GM19467 (cell line): ENCODE results near the gene TSPAN12.
"Not testable (repeated sequence)": the region's sequence is repeated elsewhere in the genome, so short reads cannot be mapped to it uniquely, and the experiment has no call there.

Experiments
- ATAC-seq: cut with Tn5 transposase; IDR thresholded peaks from one replicate; pipeline ENCODE4 v1.9.1; 2021; ENCODE audit warnings: mild to moderate bottlenecking, moderate library complexity; ENCODE audit not compliant: unreplicated experiment

The TSPAN12 gene

GRCh38 chr7:120857588-120858573 is at the start of gene TSPAN12:
Gene TSPAN12 (minus strand): TSS chr7:120858144. CDS start chr7:120856763, 1,381 bp downstream.
- peak; percentile 68 for ATAC-seq

DNA sequence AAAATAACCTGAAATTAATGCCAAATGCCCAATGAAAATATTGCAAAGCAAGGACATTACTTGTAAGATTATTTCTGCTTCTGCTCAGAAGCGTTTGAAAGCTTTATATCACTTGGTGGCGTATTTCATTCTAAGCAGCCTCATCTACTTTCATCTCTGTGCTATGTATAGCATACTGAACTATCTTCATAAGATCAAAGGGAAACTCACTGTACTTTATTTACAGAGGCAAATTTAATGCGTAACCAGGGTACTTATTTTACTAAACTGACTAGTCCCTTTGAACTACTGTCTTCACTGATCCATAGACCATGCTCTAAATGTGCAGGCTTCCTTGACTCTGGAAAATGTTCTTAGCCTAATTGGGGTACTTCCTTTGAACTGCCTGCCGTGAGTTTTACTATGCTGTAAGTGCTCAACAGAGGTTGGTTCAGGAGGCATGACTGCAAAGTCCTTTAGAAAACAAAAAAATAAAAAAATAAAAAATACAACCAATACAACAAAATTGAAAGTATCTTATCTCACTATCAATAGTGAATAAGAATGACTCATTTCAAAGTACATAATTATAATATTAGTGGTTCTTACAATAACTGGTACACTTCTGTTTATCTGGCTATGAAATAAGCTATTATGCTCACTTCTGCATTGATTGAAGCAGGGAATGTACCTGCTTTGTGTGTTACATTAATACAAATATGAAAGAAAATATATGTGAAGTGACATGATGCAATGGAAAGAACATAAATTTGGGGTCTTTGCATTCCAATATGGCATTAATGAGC is 41.0 kb upstream of the TSPAN12 start:
- no peak for ATAC-seq

DNA sequence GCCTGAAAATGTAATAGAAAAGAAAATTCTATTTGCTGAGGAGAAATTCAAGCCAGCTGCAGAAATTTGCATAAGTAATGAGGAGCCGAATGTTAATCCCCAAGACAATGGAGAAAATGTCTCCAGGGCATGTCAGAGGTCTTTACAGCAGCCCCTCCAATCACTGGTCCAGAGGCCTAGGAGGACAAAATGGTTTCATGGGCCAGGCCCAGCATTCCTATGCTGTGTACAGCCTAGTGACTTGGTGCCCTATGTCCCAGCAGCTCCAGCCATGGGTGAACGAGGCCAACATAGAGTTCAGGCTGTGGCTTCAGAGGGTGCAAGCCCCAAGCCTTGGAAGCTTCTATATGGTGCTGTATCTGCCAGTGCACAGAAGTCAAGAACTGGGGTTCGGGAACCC is 37.3 kb upstream of the TSPAN12 start:
- not testable (repeated sequence) for ATAC-seq

DNA sequence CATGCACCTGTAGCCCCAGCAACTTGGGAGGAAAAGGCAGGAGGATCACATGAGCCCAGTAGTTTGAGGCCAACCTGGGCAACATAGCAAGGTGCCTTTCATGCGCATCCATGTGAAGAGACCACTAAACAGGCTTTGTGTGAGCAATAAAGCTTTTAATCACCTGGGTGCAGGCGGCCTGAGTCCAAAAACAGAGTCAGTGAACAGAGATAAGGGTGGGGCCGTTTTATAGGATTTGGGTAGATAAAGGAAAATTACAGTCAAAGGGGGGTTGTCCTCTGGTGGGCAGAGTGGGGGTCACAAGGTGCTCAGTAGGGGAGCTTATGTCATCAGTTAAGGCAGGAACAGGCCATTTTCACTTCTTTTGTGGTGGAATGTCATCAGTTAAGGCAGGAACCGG is 27.7 kb upstream of the TSPAN12 start:
- ATAC-seq = not testable (repeated sequence)

- no peak for ATAC-seq
Observed at GRCh38 chr7:120877701-120878100, 19.8 kb upstream of the TSPAN12 start.

DNA sequence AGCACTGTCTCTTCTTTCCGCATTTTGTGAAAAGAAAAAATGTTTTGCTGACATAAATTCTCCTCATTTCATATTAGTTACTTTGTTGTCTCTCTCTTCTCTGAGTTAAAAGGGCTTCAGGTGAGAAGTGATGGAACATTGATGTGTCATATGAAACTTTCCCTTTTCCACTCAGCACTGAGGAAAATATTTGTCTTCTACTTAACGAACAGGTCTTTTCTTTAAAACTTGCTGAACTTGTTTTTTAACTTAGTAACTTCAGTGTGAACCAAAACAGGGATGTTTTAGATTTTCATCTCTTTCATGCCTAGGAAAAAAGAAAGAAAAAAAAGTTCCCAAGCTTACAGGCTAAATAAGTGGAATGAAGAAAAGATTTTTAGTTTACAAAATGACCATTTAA is 19.0 kb upstream of the TSPAN12 start:
- ATAC-seq = no peak

- no peak for ATAC-seq
Observed at GRCh38 chr7:120874722-120875121, 16.8 kb upstream of the TSPAN12 start.

- ATAC-seq = no peak
Observed at GRCh38 chr7:120874016-120874415, 16.1 kb upstream of the TSPAN12 start.

GRCh38 chr7:120873401-120873800 is 15.5 kb upstream of the TSPAN12 start:
- no peak for ATAC-seq

GRCh38 chr7:120869700-120870099 is 11.8 kb upstream of the TSPAN12 start:
- ATAC-seq = peak; percentile 48

DNA sequence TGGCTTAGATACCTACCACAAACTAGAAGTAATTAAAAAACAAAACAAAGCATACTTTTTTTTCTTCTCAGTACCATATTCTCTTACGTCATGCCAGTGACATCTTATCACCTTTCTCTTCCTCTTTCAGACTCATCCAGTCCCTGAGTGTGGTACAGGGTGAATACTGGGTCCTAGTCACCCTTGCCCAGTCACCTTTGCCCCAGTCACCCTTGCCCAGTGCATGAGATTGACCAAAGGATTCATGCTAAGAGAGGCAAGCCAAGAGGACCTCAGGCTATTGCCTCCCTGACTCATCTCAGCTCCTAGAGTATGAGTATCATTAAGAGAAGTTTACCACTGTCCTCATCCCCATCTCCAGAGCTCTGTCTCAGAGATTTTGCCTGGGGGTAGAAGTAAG is 10.0 kb upstream of the TSPAN12 start:
- ATAC-seq = no peak

DNA sequence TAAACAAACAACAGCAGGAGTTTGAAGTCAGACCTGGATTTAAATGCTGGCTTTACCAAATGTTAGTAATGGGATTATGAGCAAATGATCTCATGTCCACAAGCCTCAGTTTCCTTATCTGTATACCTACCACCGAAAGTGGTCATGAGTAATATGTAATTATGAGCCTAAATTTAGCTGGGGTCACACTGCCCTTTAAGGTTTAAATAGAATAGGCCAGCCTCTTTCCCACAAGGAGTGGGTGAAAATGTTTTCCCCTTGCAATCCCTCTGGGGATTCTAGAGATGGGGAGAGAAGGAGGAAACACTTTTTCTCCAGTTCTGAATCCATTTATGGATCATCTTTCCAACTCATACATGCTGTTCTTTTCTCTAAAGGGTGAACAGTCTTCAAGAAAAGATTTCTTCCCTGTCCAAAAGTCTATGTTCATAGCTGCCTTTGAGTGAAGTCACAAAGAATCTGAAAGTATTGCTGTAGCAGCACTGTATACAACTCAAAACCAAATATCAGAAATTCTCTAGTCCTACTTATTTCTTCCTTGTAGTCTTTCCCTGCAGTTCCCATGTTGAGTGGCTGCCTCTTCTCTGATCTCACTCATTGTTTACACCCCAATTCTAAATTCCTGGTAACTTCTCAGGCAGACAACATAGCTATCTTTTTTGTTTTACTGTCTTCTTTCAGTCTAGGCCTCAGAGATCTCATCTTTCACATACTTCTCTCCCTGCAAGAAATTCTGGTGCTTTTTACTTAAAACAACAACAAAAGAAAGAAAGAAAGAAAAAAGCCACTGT is 7.4 kb upstream of the TSPAN12 start:
- no peak for ATAC-seq

DNA sequence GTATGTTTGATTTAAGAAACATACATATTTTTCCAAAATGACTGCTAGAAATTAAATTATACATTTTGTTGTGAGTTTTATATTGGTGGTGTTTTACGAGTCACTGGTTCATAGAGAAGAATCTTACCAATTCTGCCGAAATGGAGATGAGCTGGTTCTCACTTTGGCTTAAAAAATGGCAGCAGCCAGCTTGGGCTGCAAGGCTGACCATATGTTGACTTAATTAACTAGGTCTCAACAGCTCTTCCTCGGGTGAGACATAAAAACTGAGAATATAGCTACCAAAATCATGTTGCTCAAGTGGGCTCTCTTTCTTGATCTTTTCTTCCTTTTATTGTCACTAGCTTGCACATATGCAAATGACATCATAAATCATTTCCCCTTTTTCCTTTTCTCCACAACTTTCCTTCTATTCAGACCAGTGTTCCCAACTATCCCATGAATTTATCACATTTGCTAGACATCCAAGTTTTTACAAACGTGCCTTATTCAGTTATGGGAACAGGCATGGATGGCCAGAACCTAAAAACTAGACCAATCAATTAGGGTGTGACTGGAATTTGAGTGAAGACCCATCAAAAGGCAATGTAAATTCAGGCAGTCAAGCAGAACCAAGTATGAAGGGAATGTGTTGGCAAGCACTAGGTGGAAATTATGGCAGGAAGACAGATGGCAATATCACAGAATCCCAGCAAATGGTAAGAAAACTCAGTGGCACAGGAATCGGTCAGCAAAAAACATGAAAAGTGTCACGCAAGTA is 6.4 kb upstream of the TSPAN12 start:
- ATAC-seq = no peak

GRCh38 chr7:120862987-120863590 is 5.1 kb upstream of the TSPAN12 start:
- no peak for ATAC-seq

DNA sequence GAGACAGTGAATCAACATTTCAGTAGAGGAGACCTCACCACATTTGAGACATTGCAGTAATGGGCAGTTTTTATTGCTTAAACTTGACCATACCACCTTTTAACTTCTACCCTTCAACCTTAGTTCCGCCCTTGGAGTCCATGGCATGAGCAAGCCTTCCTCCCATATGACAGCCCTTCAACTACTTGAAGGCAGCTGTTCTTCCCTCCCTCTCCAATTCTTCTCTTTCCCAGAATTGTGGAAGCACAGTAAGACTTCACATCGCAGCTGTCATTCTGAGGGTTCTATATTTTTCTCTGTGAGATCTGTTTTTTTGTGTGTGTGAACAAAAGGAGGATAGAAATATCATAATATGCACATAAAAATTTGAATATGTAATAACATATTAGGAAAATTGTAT is 2.2 kb upstream of the TSPAN12 start:
- no peak for ATAC-seq

DNA sequence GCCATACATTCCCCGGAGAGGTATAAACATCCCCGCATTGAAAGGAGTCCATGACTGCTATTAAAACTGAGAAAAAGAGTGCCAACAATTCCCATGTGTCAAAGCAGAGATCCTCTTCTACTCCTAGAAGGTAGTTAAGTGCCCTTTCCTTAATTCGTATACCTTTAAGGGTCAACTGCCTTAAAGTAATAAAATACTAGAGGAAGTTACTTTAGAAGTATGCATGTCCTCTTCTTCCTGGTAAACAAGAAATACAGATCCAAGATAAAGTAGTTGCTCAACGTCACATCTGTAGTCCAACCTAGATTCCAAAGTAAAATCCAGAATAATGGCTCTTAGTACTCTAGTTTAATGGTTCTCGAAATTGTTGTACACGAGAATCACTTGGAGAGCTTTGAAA is 1.5 kb upstream of the TSPAN12 start:
- no peak for ATAC-seq

DNA sequence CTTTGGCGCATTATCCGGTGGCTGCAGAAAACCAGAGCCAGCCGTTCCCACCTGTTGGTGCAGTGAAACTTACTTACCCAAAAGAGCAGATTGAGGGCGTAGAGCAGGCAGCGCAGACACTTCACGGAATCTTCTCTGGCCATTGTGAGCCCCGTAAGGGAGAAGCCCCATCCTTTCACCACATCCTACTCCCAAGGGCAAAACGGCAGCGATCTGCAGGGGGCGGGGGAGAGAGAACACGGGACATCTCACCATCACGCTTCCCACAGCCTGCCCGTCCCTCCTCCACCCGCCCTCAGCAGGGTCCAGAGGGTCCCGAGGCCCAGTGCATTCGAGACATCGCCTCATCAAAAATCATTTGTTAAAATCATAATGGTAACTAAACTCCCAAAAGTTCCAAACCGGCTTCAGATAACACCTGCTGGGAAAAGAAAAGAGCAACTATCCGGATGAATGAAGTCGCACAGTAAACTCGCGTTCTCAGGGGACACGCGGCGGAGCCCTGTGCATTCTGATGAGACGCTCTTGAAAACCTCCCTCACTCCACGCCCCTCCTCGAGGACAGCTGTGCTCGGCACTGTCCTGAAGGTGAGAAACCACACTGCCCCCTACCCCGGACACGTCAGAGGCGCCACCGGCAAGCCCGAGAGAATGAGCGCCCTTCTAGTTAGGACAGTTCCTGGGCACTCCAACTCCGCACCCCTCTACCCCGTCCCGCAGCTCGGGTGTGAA is 1.2 kb downstream of the TSPAN12 start:
- peak; percentile 81 for ATAC-seq

DNA sequence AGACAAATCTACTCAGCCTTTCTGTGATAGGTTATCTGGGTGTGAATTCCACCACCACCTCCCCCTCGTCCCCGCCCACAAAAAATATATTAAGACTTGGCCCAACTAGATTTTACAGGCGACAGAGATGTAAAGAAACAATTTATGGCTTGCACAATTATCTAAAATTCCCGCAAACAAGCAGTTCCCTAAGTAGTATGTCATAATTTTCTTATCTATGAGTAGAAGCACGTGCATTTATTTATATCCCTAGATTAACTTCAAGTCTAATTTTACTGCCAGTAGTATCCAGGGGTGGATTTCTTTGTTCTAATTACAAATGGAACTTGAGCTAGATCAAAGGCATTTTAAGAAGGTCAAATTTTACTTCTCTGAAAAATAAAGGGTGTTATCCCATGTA is 1.7 kb downstream of the TSPAN12 start:
- no peak for ATAC-seq

GRCh38 chr7:120852700-120853099 is 5.2 kb downstream of the TSPAN12 start:
- no peak for ATAC-seq
